CD4-positive, CD25-positive, alpha-beta regulatory T cell (primary cell): ENCODE measurements around the gene GALNT12. TPM values are rescaled to one million over a fixed set of nuclear protein-coding genes. Genes with fewer than 3 reads are reported as not detected.
A peak's percentile ranks its signal among the peaks of the same experiment; 100 is the strongest.

Experiments
- ATAC-seq, 2 donors: fragments of 150-1000 bp; cut with Tn5 transposase; one replicate each; pipeline ENCODE4 v1.10.0; 2021; ENCODE audit warnings: low read depth in 2 of 2, moderate number of reproducible peaks in 2 of 2, moderate library complexity in 1 of 2
- DNase-seq, 3 donors: peaks; one replicate each; pipeline versions ENCODE4 v3.0.0 to v3.0.0-alpha.2; 2012 to 2022; ENCODE audit warnings: mixed read lengths in 1 of 3
- H3K27ac ChIP-seq: one replicate; pipeline ENCODE4 v1.7.0; 2013; ENCODE audit warnings: mild to moderate bottlenecking, low read length; ENCODE audit not compliant: insufficient read depth, poor library complexity, severe bottlenecking
- H3K27me3 ChIP-seq: one replicate; pipeline ENCODE4 v1.7.0; 2013; ENCODE audit warnings: low read length; ENCODE audit not compliant: control insufficient read depth, insufficient read depth
- H3K36me3 ChIP-seq: one replicate; pipeline ENCODE4 v1.7.0; 2013; ENCODE audit warnings: mild to moderate bottlenecking, low read length, moderate library complexity; ENCODE audit not compliant: control insufficient read depth, insufficient read depth
- H3K4me1 ChIP-seq: 2 replicates; pipeline ENCODE4 v1.7.0; 2013; ENCODE audit warnings: mild to moderate bottlenecking, low read length; ENCODE audit not compliant: insufficient read depth, control insufficient read depth, poor library complexity, severe bottlenecking
- H3K4me3 ChIP-seq: one replicate; pipeline ENCODE4 v1.7.0; 2013; ENCODE audit warnings: low read depth, mild to moderate bottlenecking, low read length, moderate library complexity
- H3K9me3 ChIP-seq, 2 experiments: 1 replicate in 1 of 2; 2 replicates in 1 of 2; pipeline ENCODE4 v1.7.0; 2013; ENCODE audit warnings: low read length in 2 of 2, mild to moderate bottlenecking in 1 of 2, moderate library complexity in 1 of 2; ENCODE audit not compliant: control insufficient read depth in 2 of 2
- H3K27ac Mint-ChIP-seq, 3 donors: one replicate each; pipeline ENCODE4 v1.8.0; 2020 to 2022; ENCODE audit warnings: mild to moderate bottlenecking in 3 of 3, mixed read lengths in 3 of 3, moderate library complexity in 2 of 3
- H3K27me3 Mint-ChIP-seq: one replicate; pipeline ENCODE4 v1.8.0; 2022; ENCODE audit warnings: mild to moderate bottlenecking, mixed read lengths
- H3K36me3 Mint-ChIP-seq: one replicate; pipeline ENCODE4 v1.8.0; 2020; ENCODE audit warnings: mixed read lengths
- H3K4me1 Mint-ChIP-seq, 4 donors: one replicate each; pipeline ENCODE4 v1.8.0; 2020 to 2022; ENCODE audit warnings: mixed read lengths in 4 of 4, mild to moderate bottlenecking in 1 of 4
- H3K4me3 Mint-ChIP-seq, 4 donors: one replicate each; pipeline ENCODE4 v1.8.0; 2020 to 2022; ENCODE audit warnings: mild to moderate bottlenecking in 4 of 4, mixed read lengths in 4 of 4, moderate library complexity in 3 of 4
- H3K9me3 Mint-ChIP-seq, 7 donors: one replicate each; pipeline ENCODE4 v1.8.0; 2020 to 2022; ENCODE audit warnings: mixed read lengths in 7 of 7, mild to moderate bottlenecking in 3 of 7, moderate library complexity in 2 of 7
- polyA plus RNA-seq, 4 donors: library from polyadenylated mRNA; unstranded; fragments of 300-500 nt; fragmentation: Illumina TruSeq; gene quantifications; one replicate each; pipeline ENCODE4 v1.2.3, GENCODE V29; 2021
- total RNA-seq: library from RNA; stranded (reverse); gene quantifications from one replicate; pipeline ENCODE4 v1.2.3, GENCODE V29; 2022

The GALNT12 gene
- total and polyA plus RNA-seq, 5 donors from 2014 or later = 1.4 to 4.7 (median 2.0) TPM

GRCh38 chr9:98819231-98819630 lies 11.8 kb downstream of the GALNT12 start:
- no peaks in the 10 kb centered on the region for H3K9me3 ChIP-seq
- peaks cover 0 to 7% (median 4%) of the 10 kb centered on the region in 4 donors for H3K4me1 Mint-ChIP-seq
- H3K27me3 ChIP-seq = no peaks in the 10 kb centered on the region
- H3K27me3 Mint-ChIP-seq = no peaks in the 10 kb centered on the region
- H3K36me3 Mint-ChIP-seq = peaks cover 4% of the 10 kb centered on the region
- no peaks in the 10 kb centered on the region for H3K36me3 ChIP-seq
- H3K4me1 ChIP-seq = no peaks in the 10 kb centered on the region
- DNase-seq (no peak), ATAC-seq (no peak)
- H3K27ac Mint-ChIP-seq = no peak overlapping the region
- H3K4me3 ChIP-seq = no peak overlapping the region
- H3K4me3 Mint-ChIP-seq = no peak overlapping the region
- no peak overlapping the region for H3K27ac ChIP-seq
- peaks cover 0 to 4% (median 0%) of the 10 kb centered on the region in 7 donors for H3K9me3 Mint-ChIP-seq

GRCh38 chr9:98821831-98822230 lies 14.4 kb downstream of the GALNT12 start:
- DNase-seq (no peak), ATAC-seq (no peak)
- Mint-ChIP-seq H3K4me1 (peaks cover 0 to 7% (median 0%) of the 10 kb centered on the region in 4 donors), H3K4me3 (no peak overlapping the region), H3K27ac (no peak overlapping the region), H3K9me3 (peaks cover 0 to 4% (median 0%) of the 10 kb centered on the region in 7 donors), H3K27me3 (no peaks in the 10 kb centered on the region), H3K36me3 (peaks cover 4% of the 10 kb centered on the region)
- H3K36me3 ChIP-seq = no peaks in the 10 kb centered on the region
- H3K4me1 ChIP-seq = no peaks in the 10 kb centered on the region
- no peaks in the 10 kb centered on the region for H3K9me3 ChIP-seq
- H3K27me3 ChIP-seq = no peaks in the 10 kb centered on the region
- H3K4me3 ChIP-seq = no peak overlapping the region
- no peak overlapping the region for H3K27ac ChIP-seq

- H3K4me3 ChIP-seq = no peak overlapping the region
- Mint-ChIP-seq H3K9me3 (peaks cover 0 to 4% (median 0%) of the 10 kb centered on the region in 7 donors), H3K4me1 (peaks cover 0 to 7% (median under 1%) of the 10 kb centered on the region in 4 donors), H3K27ac (no peak overlapping the region), H3K36me3 (peaks cover 4% of the 10 kb centered on the region), H3K4me3 (no peak overlapping the region), H3K27me3 (no peaks in the 10 kb centered on the region)
- no peaks in the 10 kb centered on the region for H3K27me3 ChIP-seq
- ATAC-seq (no peak), DNase-seq (no peak)
- no peaks in the 10 kb centered on the region for H3K9me3 ChIP-seq
- H3K36me3 ChIP-seq = no peaks in the 10 kb centered on the region
- H3K4me1 ChIP-seq = no peaks in the 10 kb centered on the region
- no peak overlapping the region for H3K27ac ChIP-seq
These were observed 15.2 kb downstream of the GALNT12 start for GRCh38 chr9:98822661-98823060.

GRCh38 chr9:98823666-98824334 lies 16.3 kb downstream of the GALNT12 start:
- H3K9me3 Mint-ChIP-seq = peaks cover 0 to 4% (median 0%) of the 10 kb centered on the region in 7 donors
- H3K27ac Mint-ChIP-seq = peak overlapping the region in 1 of 3 donors; percentile 79
- DNase-seq = no peak
- Histone ChIP-seq H3K36me3 (no peaks in the 10 kb centered on the region), H3K27me3 (no peaks in the 10 kb centered on the region), H3K4me3 (no peak overlapping the region), H3K9me3 (no peaks in the 10 kb centered on the region), H3K27ac (no peak overlapping the region), H3K4me1 (no peaks in the 10 kb centered on the region)
- no peak overlapping the region for H3K4me3 Mint-ChIP-seq
- no peak for ATAC-seq
- H3K27me3 Mint-ChIP-seq = no peaks in the 10 kb centered on the region
- H3K4me1 Mint-ChIP-seq = peaks cover 0 to 7% (median 1%) of the 10 kb centered on the region in 4 donors
- peaks cover 4% of the 10 kb centered on the region for H3K36me3 Mint-ChIP-seq

GRCh38 chr9:98825414-98825813 lies 17.9 kb downstream of the GALNT12 start:
- Histone ChIP-seq H3K9me3 (no peaks in the 10 kb centered on the region), H3K36me3 (no peaks in the 10 kb centered on the region), H3K4me1 (no peaks in the 10 kb centered on the region), H3K27me3 (no peaks in the 10 kb centered on the region), H3K4me3 (no peak overlapping the region), H3K27ac (no peak overlapping the region)
- peaks cover 0 to 3% (median 1%) of the 10 kb centered on the region in 4 donors for H3K4me1 Mint-ChIP-seq
- H3K36me3 Mint-ChIP-seq = peaks cover 4% of the 10 kb centered on the region
- H3K27ac Mint-ChIP-seq = no peak overlapping the region
- no peak overlapping the region for H3K4me3 Mint-ChIP-seq
- peaks cover 0 to 3% (median 0%) of the 10 kb centered on the region in 7 donors for H3K9me3 Mint-ChIP-seq
- no peak for DNase-seq
- H3K27me3 Mint-ChIP-seq = no peaks in the 10 kb centered on the region
- ATAC-seq = no peak

GRCh38 chr9:98826716-98827115 lies 19.2 kb downstream of the GALNT12 start:
- Histone ChIP-seq H3K4me3 (no peak overlapping the region), H3K36me3 (no peaks in the 10 kb centered on the region), H3K9me3 (no peaks in the 10 kb centered on the region), H3K4me1 (no peaks in the 10 kb centered on the region), H3K27me3 (no peaks in the 10 kb centered on the region), H3K27ac (no peak overlapping the region)
- peaks cover 4% of the 10 kb centered on the region for H3K36me3 Mint-ChIP-seq
- H3K4me1 Mint-ChIP-seq = peaks cover 0 to 2% (median under 1%) of the 10 kb centered on the region in 4 donors
- ATAC-seq = no peak
- no peaks in the 10 kb centered on the region for H3K27me3 Mint-ChIP-seq
- no peak overlapping the region for H3K4me3 Mint-ChIP-seq
- no peak overlapping the region for H3K27ac Mint-ChIP-seq
- H3K9me3 Mint-ChIP-seq = peaks cover 0 to 3% (median 0%) of the 10 kb centered on the region in 7 donors
- no peak for DNase-seq

GRCh38 chr9:98829766-98830165 lies 22.3 kb downstream of the GALNT12 start:
- H3K9me3 ChIP-seq = no peaks in the 10 kb centered on the region
- H3K9me3 Mint-ChIP-seq = no peaks in the 10 kb centered on the region
- no peak overlapping the region for H3K27ac ChIP-seq
- no peak overlapping the region for H3K27ac Mint-ChIP-seq
- H3K27me3 Mint-ChIP-seq = no peaks in the 10 kb centered on the region
- peaks cover 12% of the 10 kb centered on the region for H3K36me3 Mint-ChIP-seq
- H3K4me3 Mint-ChIP-seq = no peak overlapping the region
- ATAC-seq = no peak
- H3K27me3 ChIP-seq = no peaks in the 10 kb centered on the region
- no peaks in the 10 kb centered on the region for H3K4me1 ChIP-seq
- no peak for DNase-seq
- H3K36me3 ChIP-seq = no peaks in the 10 kb centered on the region
- no peak overlapping the region for H3K4me3 ChIP-seq
- peaks cover 0 to 2% (median 0%) of the 10 kb centered on the region in 4 donors for H3K4me1 Mint-ChIP-seq

- no peaks in the 10 kb centered on the region for H3K9me3 ChIP-seq
- ATAC-seq (no peak), DNase-seq (no peak)
- H3K27ac ChIP-seq = no peak overlapping the region
- Mint-ChIP-seq H3K4me1 (peaks cover 0 to 2% (median 0%) of the 10 kb centered on the region in 4 donors), H3K27me3 (no peaks in the 10 kb centered on the region), H3K4me3 (no peak overlapping the region), H3K36me3 (peaks cover 14% of the 10 kb centered on the region), H3K27ac (no peak overlapping the region), H3K9me3 (no peaks in the 10 kb centered on the region)
- no peaks in the 10 kb centered on the region for H3K36me3 ChIP-seq
- no peaks in the 10 kb centered on the region for H3K27me3 ChIP-seq
- H3K4me1 ChIP-seq = no peaks in the 10 kb centered on the region
- no peak overlapping the region for H3K4me3 ChIP-seq
These were observed 23.1 kb downstream of the GALNT12 start for GRCh38 chr9:98830554-98830953.
